Activated CD8-positive, alpha-beta T cell treated with anti-CD3 and anti-CD28 coated beads, Interleukin-2, amount 10 ng/mL, durations not matched to agents 7 days and 5 days (primary cell): Measurements from ENCODE around the gene UQCC5. TPM values are rescaled to one million over a fixed set of nuclear protein-coding genes. Genes with fewer than 3 reads are reported as not detected.

Experiments used
- ATAC-seq: fragments of 150-1000 bp; cut with Tn5 transposase; one replicate; pipeline ENCODE4 v1.10.0; 2021; ENCODE audit warnings: moderate library complexity
- CTCF ChIA-PET: fragments of 350-600 bp; sonication (Branson Sonifier 250); formaldehyde crosslinking; loops from one replicate; lab custom pipeline; 2021; ENCODE audit warnings: antibody characterized with exemption; lab: Charles Lee
- POLR2A ChIA-PET: fragments of 350-600 bp; sonication (Branson Sonifier 250); formaldehyde crosslinking; loops from one replicate; lab custom pipeline; 2021; ENCODE audit warnings: antibody characterized with exemption; lab: Charles Lee
- DNase-seq: peaks from one replicate; pipeline ENCODE4 v3.0.0-alpha.2; 2020
- H3K27ac Mint-ChIP-seq: one replicate; pipeline ENCODE4 v1.8.0; 2021; ENCODE audit warnings: mild to moderate bottlenecking, mixed read lengths
- H3K27me3 Mint-ChIP-seq: one replicate; pipeline ENCODE4 v1.8.0; 2021; ENCODE audit warnings: low read depth, mixed read lengths
- H3K36me3 Mint-ChIP-seq: one replicate; pipeline ENCODE4 v1.8.0; 2021; ENCODE audit warnings: low read depth, mixed read lengths
- H3K4me1 Mint-ChIP-seq: one replicate; pipeline ENCODE4 v1.8.0; 2021; ENCODE audit warnings: low read depth, mixed read lengths
- H3K4me3 Mint-ChIP-seq: one replicate; pipeline ENCODE4 v1.8.0; 2021; ENCODE audit warnings: mild to moderate bottlenecking, mixed read lengths
- H3K9me3 Mint-ChIP-seq: one replicate; pipeline ENCODE4 v1.8.0; 2022; ENCODE audit warnings: mixed read lengths; ENCODE audit not compliant: insufficient read depth
- total RNA-seq, 2 experiments: library from RNA; stranded (reverse); gene quantifications; one replicate each; pipeline ENCODE4 v1.2.3, GENCODE V29; 2021

Gene UQCC5
- total RNA-seq, 2 experiments from 2014 or later: 9.0 to 15.1 TPM

DNA sequence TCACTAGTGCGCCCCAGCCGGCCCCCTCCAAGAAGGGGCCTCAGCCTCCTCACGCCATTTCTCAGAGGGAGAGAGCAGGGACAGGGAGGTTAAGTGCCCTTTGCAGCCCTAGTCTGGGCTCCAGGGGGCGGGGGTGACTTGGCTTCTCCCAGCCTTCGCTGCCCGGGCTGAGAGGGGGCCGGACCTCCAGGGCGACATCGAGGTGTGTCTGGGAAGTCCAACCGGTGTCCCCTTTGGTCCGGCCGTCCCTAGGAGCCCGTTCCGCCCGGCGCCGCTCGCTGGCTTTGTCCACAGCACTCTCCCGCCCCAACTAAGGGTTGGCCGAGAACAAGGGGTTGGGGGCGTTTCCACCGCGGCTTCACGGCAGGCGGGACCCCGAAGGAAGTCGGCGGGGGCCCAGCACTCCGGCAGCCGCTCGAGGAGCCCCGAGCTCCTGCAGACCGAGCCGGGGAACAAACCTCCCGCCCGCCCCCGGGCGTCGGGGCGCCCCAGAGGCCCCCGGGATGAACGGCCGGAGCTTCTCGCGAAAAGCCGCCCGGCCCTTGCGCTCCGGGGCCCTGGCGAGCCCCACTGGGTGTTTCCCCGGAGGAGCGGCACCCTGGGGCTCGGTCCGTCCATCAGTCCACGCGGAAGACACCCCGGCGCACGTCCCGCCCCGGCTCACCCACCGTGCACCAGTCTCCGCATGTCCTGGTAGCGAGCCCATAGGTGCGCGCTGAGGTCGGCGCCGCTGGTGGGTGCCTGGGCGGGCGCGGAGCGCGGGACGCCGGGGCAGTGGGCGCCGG lies 3.4 kb upstream of the UQCC5 start:
- Mint-ChIP-seq H3K4me3 (peak overlapping the region; percentile 80), H3K27ac (peak overlapping the region; percentile 68), H3K36me3 (peaks cover 10% of the 10 kb centered on the region), H3K4me1 (peaks cover 39% of the 10 kb centered on the region), H3K9me3 (no peaks in the 10 kb centered on the region), H3K27me3 (no peaks in the 10 kb centered on the region)
- CTCF ChIA-PET: no interaction called here
- POLR2A ChIA-PET: no interaction called here
- peak; percentile 7 for ATAC-seq
- DNase-seq: peak; percentile 40

- peaks cover 44% of the 10 kb centered on the region for H3K4me1 Mint-ChIP-seq
- H3K4me3 Mint-ChIP-seq: peak within 1 kb of the TSS; percentile 80
- DNase-seq (peak; percentile 73), ATAC-seq (peak; percentile 50)
- ChIA-PET CTCF (no interaction called here), POLR2A (no interaction called here)
- peaks cover 12% of the 10 kb centered on the region for H3K36me3 Mint-ChIP-seq
- H3K27ac Mint-ChIP-seq: peak within 1 kb of the TSS; percentile 68
- H3K27me3 Mint-ChIP-seq: no peaks in the 10 kb centered on the region
- H3K9me3 Mint-ChIP-seq: no peaks in the 10 kb centered on the region
Measured at GRCh38 chr3:52533623-52534280, 2.7 kb upstream of the UQCC5 start, which contains the start of gene NT5DC2. Gene NT5DC2, minus strand, starts transcription at chr3:52533857. Its CDS starts 120 bp downstream, at chr3:52533737.

DNA sequence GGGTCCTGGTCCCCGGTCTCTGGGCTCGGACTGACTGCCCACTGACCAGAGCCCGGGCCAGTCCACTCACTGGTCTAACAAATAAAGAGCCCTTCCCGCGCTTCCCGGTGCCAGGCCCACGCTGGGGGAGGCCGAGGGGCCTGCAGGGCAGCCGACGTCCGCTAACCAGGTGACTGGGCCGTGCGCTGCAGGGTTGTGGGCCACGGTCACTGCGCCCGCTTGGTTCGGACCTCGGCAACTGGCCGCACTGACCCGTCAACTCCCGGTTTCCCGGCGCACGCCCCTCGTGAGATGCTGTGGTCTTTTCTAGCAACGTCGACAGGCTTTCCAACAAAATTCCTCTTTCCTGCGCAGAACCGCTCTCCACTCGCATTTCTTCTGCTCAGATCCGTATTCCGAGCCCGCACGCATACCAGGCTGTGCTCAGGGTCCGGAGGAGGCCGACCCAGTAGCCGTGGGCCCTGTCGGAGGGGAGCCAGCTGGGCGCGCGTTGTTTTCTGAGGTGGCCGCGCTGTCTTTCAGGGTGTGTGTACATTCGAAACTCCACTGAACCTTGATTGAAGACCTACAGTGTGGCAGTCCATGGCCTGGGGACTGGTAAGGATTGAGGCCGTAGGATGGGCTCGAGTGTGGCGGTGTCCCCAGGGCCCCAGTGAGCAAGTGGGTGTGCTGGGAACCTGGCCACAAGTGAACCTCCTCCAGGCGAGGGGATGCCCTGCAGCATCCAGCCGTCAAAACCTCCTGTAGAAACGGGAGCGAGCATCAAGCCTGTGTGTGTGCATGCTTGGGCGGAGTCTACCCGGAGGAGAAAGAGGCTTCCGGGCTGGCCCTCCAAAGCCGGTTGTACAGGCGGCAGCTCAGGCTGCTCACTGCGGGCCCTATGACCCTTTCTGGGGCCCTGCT lies 1.9 kb upstream of the UQCC5 start:
- CTCF ChIA-PET: no interaction called here
- POLR2A ChIA-PET: no interaction called here
- H3K27ac Mint-ChIP-seq: peak overlapping the region; percentile 68
- DNase-seq: no peak
- H3K9me3 Mint-ChIP-seq: no peaks in the 10 kb centered on the region
- H3K36me3 Mint-ChIP-seq: peaks cover 18% of the 10 kb centered on the region
- no peaks in the 10 kb centered on the region for H3K27me3 Mint-ChIP-seq
- H3K4me1 Mint-ChIP-seq: peaks cover 51% of the 10 kb centered on the region
- peak overlapping the region; percentile 78 for H3K4me3 Mint-ChIP-seq
- ATAC-seq: no peak

DNA sequence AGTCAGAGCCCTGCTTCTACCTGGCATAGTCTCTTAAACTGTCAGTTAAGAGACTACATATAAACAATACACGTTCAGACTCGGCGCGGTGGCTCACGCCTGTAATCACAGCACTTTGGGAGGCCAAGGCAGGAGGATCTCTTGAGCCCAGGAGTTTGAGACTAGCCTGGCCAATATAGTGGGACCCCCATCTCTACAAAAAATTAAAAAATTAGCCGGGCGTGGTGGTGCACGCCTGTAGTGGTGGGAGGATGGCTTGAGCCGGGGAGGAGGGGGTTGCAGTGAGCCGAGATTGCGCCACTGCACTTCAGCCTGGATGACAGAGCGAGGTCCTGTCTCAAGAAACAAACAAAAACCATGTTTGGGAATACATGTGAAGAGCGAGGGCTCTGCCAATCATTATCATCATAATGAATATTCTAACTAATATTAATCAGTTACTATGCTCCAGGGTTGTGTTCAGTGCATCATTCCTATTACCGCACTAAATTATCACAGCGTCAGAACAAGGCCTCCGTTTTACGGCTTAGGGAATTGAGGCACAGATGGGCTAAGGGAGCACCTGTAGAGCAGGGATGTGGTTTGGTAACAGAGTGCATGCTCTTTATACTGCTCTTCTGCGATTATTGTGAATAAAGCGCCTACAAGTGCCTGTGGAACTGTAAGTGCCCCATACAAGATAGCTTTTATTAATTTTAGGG lies 844 bp upstream of the UQCC5 start:
- DNase-seq: no peak
- Mint-ChIP-seq H3K27ac (peak overlapping the region; percentile 97), H3K4me1 (peaks cover 54% of the 10 kb centered on the region), H3K27me3 (no peaks in the 10 kb centered on the region), H3K36me3 (peaks cover 20% of the 10 kb centered on the region), H3K4me3 (peak overlapping the region; percentile 97), H3K9me3 (no peaks in the 10 kb centered on the region)
- CTCF ChIA-PET: interaction anchor here (0.8 to 1.3 kb wide), 3 partner anchors 9 to 90 kb away, joined by 3 to 6 read pairs (median 4); no protein-coding TSS in a partner anchor
- ATAC-seq: no peak
- POLR2A ChIA-PET: interaction anchor here (0.7 to 1.1 kb wide), 4 partner anchors 8 to 171 kb away, joined by 3 to 4 read pairs (median 3); no protein-coding TSS in a partner anchor

DNA sequence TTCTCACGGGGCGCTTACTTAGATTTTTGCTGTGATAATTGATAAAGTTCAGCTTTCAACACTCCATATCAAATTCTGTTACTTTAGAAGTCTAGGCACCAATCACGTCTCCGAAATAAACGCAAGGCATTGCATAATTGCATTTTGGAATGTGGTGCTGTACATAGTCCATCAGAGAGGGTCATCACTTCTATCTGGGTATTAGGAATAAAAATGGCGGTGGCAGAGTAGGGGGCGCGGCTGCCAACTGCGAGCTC lies 365 bp upstream of the UQCC5 start:
- Mint-ChIP-seq H3K4me1 (peaks cover 56% of the 10 kb centered on the region), H3K27me3 (no peaks in the 10 kb centered on the region), H3K36me3 (peaks cover 25% of the 10 kb centered on the region), H3K9me3 (no peaks in the 10 kb centered on the region), H3K4me3 (peak overlapping the region; percentile 97), H3K27ac (peak overlapping the region; percentile 97)
- ChIA-PET POLR2A (interaction anchor here (0.7 to 1.1 kb wide), 4 partner anchors 8 to 171 kb away, joined by 3 to 4 read pairs (median 3); no protein-coding TSS in a partner anchor), CTCF (interaction anchor here (0.8 to 1.3 kb wide), 3 partner anchors 10 to 90 kb away, joined by 3 to 6 read pairs (median 4); no protein-coding TSS in a partner anchor)
- ATAC-seq: no peak
- DNase-seq: no peak

GRCh38 chr3:52537165-52537620 lies 788 bp downstream of the UQCC5 start:
- Mint-ChIP-seq H3K27ac (peak overlapping the region; percentile 97), H3K4me3 (peak overlapping the region; percentile 97), H3K36me3 (peaks cover 33% of the 10 kb centered on the region), H3K27me3 (no peaks in the 10 kb centered on the region), H3K9me3 (no peaks in the 10 kb centered on the region), H3K4me1 (peaks cover 55% of the 10 kb centered on the region)
- ATAC-seq (no peak), DNase-seq (no peak)
- ChIA-PET POLR2A (interaction anchor here (0.6 to 0.9 kb wide), 3 partner anchors 72 to 148 kb away, joined by 3 read pairs; no protein-coding TSS in a partner anchor), CTCF (no interaction called here)

DNA sequence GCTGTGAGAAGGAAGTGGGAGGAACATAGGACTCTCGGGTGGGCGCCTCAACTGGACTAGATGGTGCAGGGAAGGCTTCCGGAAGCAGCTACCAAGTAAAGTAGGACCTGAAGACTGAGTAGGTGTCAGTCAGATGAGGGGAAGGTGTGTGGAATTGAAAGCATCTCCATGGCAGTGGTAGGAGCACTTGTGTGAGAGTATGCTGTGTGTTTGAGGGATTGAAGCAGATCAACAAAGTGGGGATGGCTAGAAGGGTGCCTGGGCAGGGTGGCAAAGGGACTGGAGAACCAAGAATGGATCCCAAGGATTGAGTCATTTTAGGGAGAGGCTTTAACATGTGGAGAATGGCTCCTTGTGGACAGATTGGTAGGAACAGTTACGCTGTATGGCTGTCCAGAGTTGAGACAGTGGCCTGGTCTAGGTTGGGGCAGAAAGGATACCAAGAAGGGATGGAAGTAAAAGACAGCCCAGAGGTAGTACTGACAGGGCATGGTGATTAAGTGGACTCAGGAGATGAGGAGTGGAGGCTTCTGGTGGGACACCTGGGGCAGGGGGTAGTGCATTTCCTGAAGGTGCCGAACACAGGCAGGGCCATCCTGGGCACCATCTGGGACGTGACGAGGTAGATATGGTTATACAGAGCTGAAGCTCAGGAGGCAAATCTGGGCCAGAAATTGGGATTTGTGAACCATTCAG lies 1.5 kb downstream of the UQCC5 start:
- Mint-ChIP-seq H3K4me1 (peaks cover 50% of the 10 kb centered on the region), H3K4me3 (peak overlapping the region; percentile 97), H3K27ac (peak overlapping the region; percentile 97), H3K9me3 (no peaks in the 10 kb centered on the region), H3K27me3 (no peaks in the 10 kb centered on the region), H3K36me3 (peaks cover 33% of the 10 kb centered on the region)
- DNase-seq (no peak), ATAC-seq (no peak)
- ChIA-PET CTCF (no interaction called here), POLR2A (interaction anchor here (0.6 to 0.9 kb wide), 3 partner anchors 71 to 147 kb away, joined by 3 read pairs; no protein-coding TSS in a partner anchor)

GRCh38 chr3:52539010-52539653 lies 2.7 kb downstream of the UQCC5 start:
- H3K4me1 Mint-ChIP-seq: peaks cover 50% of the 10 kb centered on the region
- DNase-seq (no peak), ATAC-seq (no peak)
- no peaks in the 10 kb centered on the region for H3K9me3 Mint-ChIP-seq
- peaks cover 37% of the 10 kb centered on the region for H3K36me3 Mint-ChIP-seq
- POLR2A ChIA-PET: no interaction called here
- H3K4me3 Mint-ChIP-seq: peak overlapping the region; percentile 19
- H3K27me3 Mint-ChIP-seq: no peaks in the 10 kb centered on the region
- CTCF ChIA-PET: no interaction called here
- peak overlapping the region; percentile 66 for H3K27ac Mint-ChIP-seq

DNA sequence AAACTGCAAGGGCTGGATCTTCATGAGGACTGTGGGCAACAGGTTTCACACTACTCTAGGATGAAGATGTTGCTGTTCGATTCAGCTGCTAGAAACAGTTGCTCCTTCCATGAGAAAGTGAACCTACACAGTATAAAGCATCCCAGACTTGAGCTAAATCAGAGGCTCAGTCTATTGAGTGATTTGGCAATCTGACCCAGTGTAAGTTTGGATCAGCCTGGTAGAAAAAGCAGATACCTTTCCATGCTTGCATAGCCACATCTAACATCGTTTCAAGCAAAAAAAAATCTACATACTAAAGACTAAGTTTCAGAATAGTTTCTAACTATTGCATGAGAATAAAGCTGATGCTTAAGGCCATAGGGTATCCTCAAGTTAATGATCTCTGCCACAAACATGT lies 4.6 kb downstream of the UQCC5 start:
- Mint-ChIP-seq H3K4me3 (no peak overlapping the region), H3K27me3 (no peaks in the 10 kb centered on the region), H3K9me3 (no peaks in the 10 kb centered on the region), H3K36me3 (peaks cover 44% of the 10 kb centered on the region), H3K4me1 (peaks cover 33% of the 10 kb centered on the region), H3K27ac (peak overlapping the region; percentile 18)
- ChIA-PET CTCF (interaction anchor here (0.7 to 3.1 kb wide), 2 partner anchors 11 to 129 kb away, joined by 5 to 15 read pairs; no protein-coding TSS in a partner anchor), POLR2A (no interaction called here)
- ATAC-seq (no peak), DNase-seq (no peak)

DNA sequence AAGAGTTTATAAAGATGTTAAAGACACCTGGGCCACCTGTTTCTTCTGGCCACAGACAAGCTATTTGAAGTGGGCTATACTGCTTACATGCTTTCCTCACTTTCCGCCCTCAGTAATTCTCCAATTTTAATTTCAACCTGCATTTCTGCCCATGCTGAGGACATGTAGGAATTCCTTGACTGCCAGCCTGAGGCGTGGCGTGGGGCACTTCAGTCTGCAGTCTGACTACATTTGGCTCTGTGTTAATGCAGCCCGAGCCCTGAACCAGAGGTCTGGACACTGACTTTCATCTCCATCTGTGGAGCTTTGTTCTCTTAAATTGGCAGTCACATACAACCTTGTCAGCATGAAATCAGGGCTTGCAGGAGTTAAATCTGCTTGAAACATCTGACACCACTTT lies 8.5 kb downstream of the UQCC5 start:
- CTCF ChIA-PET: interaction anchor here (0.5 to 1.1 kb wide), 2 partner anchors 8 to 18 kb away, joined by 3 read pairs; no protein-coding TSS in a partner anchor

More for the DNA sequence above, 8.5 kb downstream of the UQCC5 start:
- Mint-ChIP-seq H3K9me3 (no peaks in the 10 kb centered on the region), H3K36me3 (peaks cover 42% of the 10 kb centered on the region), H3K27me3 (no peaks in the 10 kb centered on the region), H3K27ac (no peak overlapping the region), H3K4me1 (peaks cover 16% of the 10 kb centered on the region), H3K4me3 (no peak overlapping the region)
- POLR2A ChIA-PET: interaction anchor here (0.6 kb wide), 1 partner anchor 13 kb away, joined by 4 read pairs; no protein-coding TSS in a partner anchor
- ATAC-seq (no peak), DNase-seq (no peak)
